SK-N-SH (cell line): ENCODE data around the gene PRKCA.

Source experiments
- EZH2phosphoT487 ChIP-seq: fragments of 200-600 bp; sonication (generic); IDR thresholded peaks from 2 replicates; pipeline ENCODE4 v1.6.1; 2017; ENCODE audit warnings: low read depth, mixed run types, mild to moderate bottlenecking, antibody characterized with exemption, moderate library complexity, borderline replicate concordance
- MAX ChIP-seq: IDR thresholded peaks from 2 replicates; pipeline ENCODE4 v1.4.0; 2012; ENCODE audit warnings: low read depth
- MEF2A ChIP-seq: IDR thresholded peaks from 2 replicates; pipeline ENCODE4 v1.4.0; 2012; ENCODE audit warnings: low read depth, borderline replicate concordance
- MXI1 ChIP-seq: IDR thresholded peaks from 2 replicates; pipeline ENCODE4 v1.6.1; 2012; ENCODE audit warnings: mild to moderate bottlenecking, low read depth, low read length, improper control_type of control experiment
- RAD21 ChIP-seq: IDR thresholded peaks from 2 replicates; pipeline ENCODE4 v1.6.1; 2012; ENCODE audit warnings: mild to moderate bottlenecking, low read length
- REST ChIP-seq: IDR thresholded peaks from 2 replicates; pipeline ENCODE4 v1.6.1; 2012; ENCODE audit warnings: mild to moderate bottlenecking, low read depth, low read length, moderate library complexity
- RFX5 ChIP-seq: IDR thresholded peaks from 2 replicates; pipeline ENCODE4 v1.6.1; 2012; ENCODE audit warnings: mild to moderate bottlenecking, improper control_type of control experiment, low read length
- SIN3A ChIP-seq: IDR thresholded peaks from 2 replicates; pipeline ENCODE4 v1.6.1; 2012; ENCODE audit warnings: low read depth, mild to moderate bottlenecking, low read length, moderate library complexity, borderline replicate concordance
- TAF1 ChIP-seq: IDR thresholded peaks from 2 replicates; pipeline ENCODE4 v1.6.1; 2012; ENCODE audit warnings: low read depth, mild to moderate bottlenecking, low read length, moderate library complexity, borderline replicate concordance
- TEAD4 ChIP-seq: IDR thresholded peaks from 2 replicates; pipeline ENCODE4 v1.4.0; 2012; ENCODE audit warnings: mild to moderate bottlenecking, borderline replicate concordance; ENCODE audit not compliant: insufficient read depth
- USF2 ChIP-seq: fragments of 150-350 bp; IDR thresholded peaks from 2 replicates; pipeline ENCODE4 v1.6.1; 2017; ENCODE audit warnings: antibody characterized with exemption, low read length, low read depth, borderline replicate concordance
- YY1 ChIP-seq: IDR thresholded peaks from 2 replicates; pipeline ENCODE4 v1.4.0; 2012; ENCODE audit warnings: low read depth, mild to moderate bottlenecking
- ZBTB33 ChIP-seq: IDR thresholded peaks from 2 replicates; pipeline ENCODE4 v1.4.0; 2012; ENCODE audit warnings: low read depth, borderline replicate concordance
- TF ChIP-seq, protein P1 (sequence below): fragments of 200-600 bp; sonication (generic); IDR thresholded peaks from 2 replicates; pipeline ENCODE4 v1.6.1; 2017; ENCODE audit warnings: antibody characterized with exemption, mild to moderate bottlenecking, moderate library complexity

- TF ChIP-seq, protein P1, sequence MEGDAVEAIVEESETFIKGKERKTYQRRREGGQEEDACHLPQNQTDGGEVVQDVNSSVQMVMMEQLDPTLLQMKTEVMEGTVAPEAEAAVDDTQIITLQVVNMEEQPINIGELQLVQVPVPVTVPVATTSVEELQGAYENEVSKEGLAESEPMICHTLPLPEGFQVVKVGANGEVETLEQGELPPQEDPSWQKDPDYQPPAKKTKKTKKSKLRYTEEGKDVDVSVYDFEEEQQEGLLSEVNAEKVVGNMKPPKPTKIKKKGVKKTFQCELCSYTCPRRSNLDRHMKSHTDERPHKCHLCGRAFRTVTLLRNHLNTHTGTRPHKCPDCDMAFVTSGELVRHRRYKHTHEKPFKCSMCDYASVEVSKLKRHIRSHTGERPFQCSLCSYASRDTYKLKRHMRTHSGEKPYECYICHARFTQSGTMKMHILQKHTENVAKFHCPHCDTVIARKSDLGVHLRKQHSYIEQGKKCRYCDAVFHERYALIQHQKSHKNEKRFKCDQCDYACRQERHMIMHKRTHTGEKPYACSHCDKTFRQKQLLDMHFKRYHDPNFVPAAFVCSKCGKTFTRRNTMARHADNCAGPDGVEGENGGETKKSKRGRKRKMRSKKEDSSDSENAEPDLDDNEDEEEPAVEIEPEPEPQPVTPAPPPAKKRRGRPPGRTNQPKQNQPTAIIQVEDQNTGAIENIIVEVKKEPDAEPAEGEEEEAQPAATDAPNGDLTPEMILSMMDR: no peak
- no peak for TF ChIP-seq USF2
- TF ChIP-seq RAD21: no peak
- TF ChIP-seq RFX5: no peak
- TF ChIP-seq YY1: no peak
- no peak for TF ChIP-seq EZH2phosphoT487
- TF ChIP-seq ZBTB33: no peak
- no peak for TF ChIP-seq TAF1
- TF ChIP-seq REST: no peak
- TF ChIP-seq MAX: no peak
- TF ChIP-seq MEF2A: no peak
- no peak for TF ChIP-seq TEAD4
- TF ChIP-seq SIN3A: no peak
- TF ChIP-seq MXI1: no peak
These were observed 460.6 kb downstream of the PRKCA start for GRCh38 chr17:66763056-66763455.
